Measurements from ENCODE around the gene PIGR. TPM values are rescaled to one million over a fixed set of nuclear protein-coding genes. Genes with fewer than 3 reads are reported as not detected.

PIGR gene
- total RNA-seq, 2 experiments from 2014 or later: not detected

DNA sequence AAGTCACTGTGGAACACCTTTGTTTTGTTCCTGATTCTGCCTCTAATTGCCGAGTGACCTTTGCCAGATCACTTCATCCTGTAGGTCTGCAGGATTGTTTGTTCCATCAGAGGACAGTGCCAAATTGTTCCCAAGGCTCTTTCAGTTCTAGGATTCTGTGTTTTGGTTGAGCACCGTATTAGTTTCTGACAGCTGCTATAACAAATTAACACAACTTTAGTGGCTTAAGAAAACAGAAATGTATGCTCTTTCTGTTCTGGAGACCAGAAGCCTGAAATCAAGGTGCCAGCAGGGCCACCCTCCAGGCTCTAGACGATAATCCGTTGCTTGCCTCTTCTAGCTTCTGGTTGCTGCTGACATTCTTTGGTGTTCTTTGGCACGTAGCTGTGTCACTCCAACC, 3.4 kb upstream of the PIGR start:
- ChIA-PET POLR2A (no interaction called here), CTCF (no interaction called here)
- Histone ChIP-seq H3K4me1 (ENCODE audit: insufficient read depth, low read length) (no peaks in the 10 kb centered on the region), H3K9me3 (ENCODE audit: control insufficient read depth in 1 of 2, insufficient read depth in 1 of 2, low read length in 2 of 2) (no peaks in the 10 kb centered on the region), H3K36me3 (ENCODE audit: insufficient read depth, low read length) (no peaks in the 10 kb centered on the region), H3K27ac (ENCODE audit: low read depth in 1 of 2, low read length in 2 of 2) (no peak overlapping the region), H3K4me3 (ENCODE audit: low read length) (no peak overlapping the region), H3K27me3 (ENCODE audit: control insufficient read depth in 1 of 2, insufficient read depth in 2 of 2, low read length in 2 of 2) (peaks cover 0 to 4% of the 10 kb centered on the region in 2 experiments)
- TF ChIP-seq, protein P1, sequence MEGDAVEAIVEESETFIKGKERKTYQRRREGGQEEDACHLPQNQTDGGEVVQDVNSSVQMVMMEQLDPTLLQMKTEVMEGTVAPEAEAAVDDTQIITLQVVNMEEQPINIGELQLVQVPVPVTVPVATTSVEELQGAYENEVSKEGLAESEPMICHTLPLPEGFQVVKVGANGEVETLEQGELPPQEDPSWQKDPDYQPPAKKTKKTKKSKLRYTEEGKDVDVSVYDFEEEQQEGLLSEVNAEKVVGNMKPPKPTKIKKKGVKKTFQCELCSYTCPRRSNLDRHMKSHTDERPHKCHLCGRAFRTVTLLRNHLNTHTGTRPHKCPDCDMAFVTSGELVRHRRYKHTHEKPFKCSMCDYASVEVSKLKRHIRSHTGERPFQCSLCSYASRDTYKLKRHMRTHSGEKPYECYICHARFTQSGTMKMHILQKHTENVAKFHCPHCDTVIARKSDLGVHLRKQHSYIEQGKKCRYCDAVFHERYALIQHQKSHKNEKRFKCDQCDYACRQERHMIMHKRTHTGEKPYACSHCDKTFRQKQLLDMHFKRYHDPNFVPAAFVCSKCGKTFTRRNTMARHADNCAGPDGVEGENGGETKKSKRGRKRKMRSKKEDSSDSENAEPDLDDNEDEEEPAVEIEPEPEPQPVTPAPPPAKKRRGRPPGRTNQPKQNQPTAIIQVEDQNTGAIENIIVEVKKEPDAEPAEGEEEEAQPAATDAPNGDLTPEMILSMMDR (IDR thresholded peaks at IDR 0.05): no peak
- Mint-ChIP-seq H3K4me3 (no peak overlapping the region), H3K36me3 (ENCODE audit: low read depth) (no peaks in the 10 kb centered on the region), H3K27me3 (peaks cover 5% of the 10 kb centered on the region), H3K27ac (no peak overlapping the region), H3K9me3 (no peaks in the 10 kb centered on the region), H3K4me1 (ENCODE audit: low read depth) (no peaks in the 10 kb centered on the region)
- intact Hi-C loops (cut with DNase I, micrococcal nuclease): no loop called here
- ATAC-seq (ENCODE audit: poor library complexity) (no peak), DNase-seq (no peak)

- ATAC-seq (ENCODE audit: poor library complexity): no peak
- Histone ChIP-seq H3K9me3 (ENCODE audit: control insufficient read depth in 1 of 2, insufficient read depth in 1 of 2, low read length in 2 of 2) (no peaks in the 10 kb centered on the region), H3K36me3 (ENCODE audit: insufficient read depth, low read length) (no peaks in the 10 kb centered on the region), H3K4me1 (ENCODE audit: insufficient read depth, low read length) (no peaks in the 10 kb centered on the region), H3K27ac (ENCODE audit: low read depth in 1 of 2, low read length in 2 of 2) (no peak overlapping the region), H3K27me3 (ENCODE audit: control insufficient read depth in 1 of 2, insufficient read depth in 2 of 2, low read length in 2 of 2) (peaks cover 0 to 6% of the 10 kb centered on the region in 2 experiments), H3K4me3 (ENCODE audit: low read length) (no peak overlapping the region)
- intact Hi-C loops (cut with DNase I, micrococcal nuclease): no loop called here
- DNase-seq: no peak
- TF ChIP-seq, protein P1 (IDR thresholded peaks at IDR 0.05): no peak
- ChIA-PET CTCF (no interaction called here), POLR2A (no interaction called here)
- no peak overlapping the region for H3K4me3 Mint-ChIP-seq
- H3K4me1 Mint-ChIP-seq (ENCODE audit: low read depth): no peaks in the 10 kb centered on the region
- no peak overlapping the region for H3K27ac Mint-ChIP-seq
- H3K36me3 Mint-ChIP-seq (ENCODE audit: low read depth): no peaks in the 10 kb centered on the region
- H3K9me3 Mint-ChIP-seq: no peaks in the 10 kb centered on the region
- peaks cover 5% of the 10 kb centered on the region for H3K27me3 Mint-ChIP-seq
These were observed 2.9 kb upstream of the PIGR start for GRCh38 chr1:206949208-206949607.

- H3K4me3 ChIP-seq (ENCODE audit: low read length): no peak overlapping the region
- intact Hi-C loops (cut with DNase I, micrococcal nuclease): no loop called here
- Mint-ChIP-seq H3K27ac (no peak overlapping the region), H3K36me3 (ENCODE audit: low read depth) (no peaks in the 10 kb centered on the region), H3K4me3 (no peak overlapping the region), H3K27me3 (peaks cover 9% of the 10 kb centered on the region), H3K4me1 (ENCODE audit: low read depth) (no peaks in the 10 kb centered on the region), H3K9me3 (no peaks in the 10 kb centered on the region)
- no peaks in the 10 kb centered on the region for H3K9me3 ChIP-seq (ENCODE audit: control insufficient read depth in 1 of 2, insufficient read depth in 1 of 2, low read length in 2 of 2)
- ChIA-PET POLR2A (no interaction called here), CTCF (interaction anchor here (1.5 kb wide), 1 partner anchor 25 kb away, joined by 4 read pairs; no protein-coding TSS in a partner anchor)
- H3K27me3 ChIP-seq (ENCODE audit: control insufficient read depth in 1 of 2, insufficient read depth in 2 of 2, low read length in 2 of 2): peaks cover 0 to 6% of the 10 kb centered on the region in 2 experiments
- H3K27ac ChIP-seq (ENCODE audit: low read depth in 1 of 2, low read length in 2 of 2): no peak overlapping the region
- DNase-seq: no peak
- TF ChIP-seq, protein P1 (IDR thresholded peaks at IDR 0.05): no peak
- H3K36me3 ChIP-seq (ENCODE audit: insufficient read depth, low read length): no peaks in the 10 kb centered on the region
- no peak for ATAC-seq (ENCODE audit: poor library complexity)
- H3K4me1 ChIP-seq (ENCODE audit: insufficient read depth, low read length): no peaks in the 10 kb centered on the region
These were observed 989 bp upstream of the PIGR start for GRCh38 chr1:206947255-206947654.

Data from CD4-positive, alpha-beta T cell (primary cell).